Gastroesophageal sphincter (tissue), 3 donors: ENCODE data around the gene NISCH.

Experiments
- POLR2A ChIP-seq, 2 donors: fragments of 450-650 bp; IDR thresholded peaks; one replicate each; pipeline ENCODE4 v1.6.1; 2017; ENCODE audit warnings: antibody characterized with exemption in 2 of 2, mild to moderate bottlenecking in 2 of 2, moderate library complexity in 1 of 2
- TF ChIP-seq, protein P1 (sequence below), 4 experiments: fragments of 200-600 bp in 2 of 4; fragments of 450-650 bp in 2 of 4; sonication (generic) in 1 of 4; IDR thresholded peaks; one replicate each; pipeline ENCODE4 v1.5.1; 2017 to 2019; ENCODE audit warnings: antibody characterized with exemption in 4 of 4, mild to moderate bottlenecking in 2 of 4, moderate library complexity in 2 of 4

- TF ChIP-seq, protein P1, sequence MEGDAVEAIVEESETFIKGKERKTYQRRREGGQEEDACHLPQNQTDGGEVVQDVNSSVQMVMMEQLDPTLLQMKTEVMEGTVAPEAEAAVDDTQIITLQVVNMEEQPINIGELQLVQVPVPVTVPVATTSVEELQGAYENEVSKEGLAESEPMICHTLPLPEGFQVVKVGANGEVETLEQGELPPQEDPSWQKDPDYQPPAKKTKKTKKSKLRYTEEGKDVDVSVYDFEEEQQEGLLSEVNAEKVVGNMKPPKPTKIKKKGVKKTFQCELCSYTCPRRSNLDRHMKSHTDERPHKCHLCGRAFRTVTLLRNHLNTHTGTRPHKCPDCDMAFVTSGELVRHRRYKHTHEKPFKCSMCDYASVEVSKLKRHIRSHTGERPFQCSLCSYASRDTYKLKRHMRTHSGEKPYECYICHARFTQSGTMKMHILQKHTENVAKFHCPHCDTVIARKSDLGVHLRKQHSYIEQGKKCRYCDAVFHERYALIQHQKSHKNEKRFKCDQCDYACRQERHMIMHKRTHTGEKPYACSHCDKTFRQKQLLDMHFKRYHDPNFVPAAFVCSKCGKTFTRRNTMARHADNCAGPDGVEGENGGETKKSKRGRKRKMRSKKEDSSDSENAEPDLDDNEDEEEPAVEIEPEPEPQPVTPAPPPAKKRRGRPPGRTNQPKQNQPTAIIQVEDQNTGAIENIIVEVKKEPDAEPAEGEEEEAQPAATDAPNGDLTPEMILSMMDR (IDR thresholded peaks at IDR 0.05): no peak
- no peak for TF ChIP-seq POLR2A (IDR thresholded peaks at IDR 0.05)
Observed at GRCh38 chr3:52456169-52456799, 880 bp downstream of the NISCH start.
